Osteocyte (in vitro differentiated cells): ENCODE measurements around the gene EPS8. TPM values are rescaled to one million over a fixed set of nuclear protein-coding genes. Genes with fewer than 3 reads are reported as not detected.

Experiments used
- DNase-seq: peaks from one replicate; pipeline ENCODE4 v3.0.0; 2021; ENCODE audit warnings: mixed read lengths; ENCODE audit not compliant: unreplicated experiment; ENCODE audit errors: extremely low spot score
- H3K27ac Mint-ChIP-seq: one replicate; pipeline ENCODE4 v1.8.0; 2021; ENCODE audit warnings: mild to moderate bottlenecking, mixed read lengths; ENCODE audit not compliant: unreplicated experiment
- H3K27me3 Mint-ChIP-seq: one replicate; pipeline ENCODE4 v1.8.0; 2021; ENCODE audit warnings: mixed read lengths; ENCODE audit not compliant: unreplicated experiment
- H3K36me3 Mint-ChIP-seq: one replicate; pipeline ENCODE4 v1.8.0; 2021; ENCODE audit warnings: mixed read lengths; ENCODE audit not compliant: unreplicated experiment
- H3K4me1 Mint-ChIP-seq: one replicate; pipeline ENCODE4 v1.8.0; 2021; ENCODE audit warnings: mixed read lengths; ENCODE audit not compliant: unreplicated experiment
- H3K4me3 Mint-ChIP-seq: one replicate; pipeline ENCODE4 v1.8.0; 2021; ENCODE audit warnings: mild to moderate bottlenecking, moderate library complexity, mixed read lengths; ENCODE audit not compliant: unreplicated experiment
- H3K9me3 Mint-ChIP-seq: one replicate; pipeline ENCODE4 v1.8.0; 2021; ENCODE audit warnings: mixed read lengths; ENCODE audit not compliant: unreplicated experiment
- CTCF ChIP-seq: fragments of 200-600 bp; sonication (generic); IDR thresholded peaks from 2 replicates; pipeline ENCODE4 v1.5.0; 2021; ENCODE audit warnings: antibody characterized with exemption, mild to moderate bottlenecking, moderate library complexity
- total RNA-seq: library from RNA; stranded (reverse); gene quantifications from 2 replicates; pipeline ENCODE4 v1.2.1, GENCODE V29; 2021

EPS8 gene
- total RNA-seq, 1 donor from 2014 or later, result 308 TPM

- H3K4me3 Mint-ChIP-seq, result no peak overlapping the region
- no peak for TF ChIP-seq CTCF
- H3K9me3 Mint-ChIP-seq, result no peaks in the 10 kb centered on the region
- DNase-seq, result no peak
- no peaks in the 10 kb centered on the region for H3K27me3 Mint-ChIP-seq
- H3K36me3 Mint-ChIP-seq, result no peaks in the 10 kb centered on the region
- H3K4me1 Mint-ChIP-seq, result peaks cover 22% of the 10 kb centered on the region
- no peak overlapping the region for H3K27ac Mint-ChIP-seq
These were observed 12.9 kb upstream of the EPS8 start for GRCh38 chr12:15801770-15802744.

- no peak overlapping the region for H3K27ac Mint-ChIP-seq
- H3K9me3 Mint-ChIP-seq, result no peaks in the 10 kb centered on the region
- H3K4me1 Mint-ChIP-seq, result peaks cover 22% of the 10 kb centered on the region
- no peak for TF ChIP-seq CTCF
- H3K27me3 Mint-ChIP-seq, result no peaks in the 10 kb centered on the region
- no peak for DNase-seq
- no peak overlapping the region for H3K4me3 Mint-ChIP-seq
- H3K36me3 Mint-ChIP-seq, result no peaks in the 10 kb centered on the region
These were observed 11.1 kb upstream of the EPS8 start for GRCh38 chr12:15800278-15800677.

- H3K27ac Mint-ChIP-seq, result no peak overlapping the region
- no peaks in the 10 kb centered on the region for H3K27me3 Mint-ChIP-seq
- no peak for TF ChIP-seq CTCF
- no peaks in the 10 kb centered on the region for H3K36me3 Mint-ChIP-seq
- no peak overlapping the region for H3K4me3 Mint-ChIP-seq
- no peak for DNase-seq
- H3K9me3 Mint-ChIP-seq, result peaks cover 4% of the 10 kb centered on the region
- peaks cover 22% of the 10 kb centered on the region for H3K4me1 Mint-ChIP-seq
These were observed 8.6 kb upstream of the EPS8 start for GRCh38 chr12:15797818-15798217.

- no peaks in the 10 kb centered on the region for H3K27me3 Mint-ChIP-seq
- no peak overlapping the region for H3K4me3 Mint-ChIP-seq
- TF ChIP-seq CTCF, result no peak
- H3K9me3 Mint-ChIP-seq, result peaks cover 4% of the 10 kb centered on the region
- DNase-seq, result no peak
- H3K36me3 Mint-ChIP-seq, result no peaks in the 10 kb centered on the region
- no peak overlapping the region for H3K27ac Mint-ChIP-seq
- peaks cover 22% of the 10 kb centered on the region for H3K4me1 Mint-ChIP-seq
These were observed 7.4 kb upstream of the EPS8 start for GRCh38 chr12:15796493-15797141.

- peaks cover 4% of the 10 kb centered on the region for H3K9me3 Mint-ChIP-seq
- no peaks in the 10 kb centered on the region for H3K27me3 Mint-ChIP-seq
- peaks cover 35% of the 10 kb centered on the region for H3K4me1 Mint-ChIP-seq
- H3K27ac Mint-ChIP-seq, result no peak overlapping the region
- H3K36me3 Mint-ChIP-seq, result no peaks in the 10 kb centered on the region
- H3K4me3 Mint-ChIP-seq, result no peak overlapping the region
- no peak for TF ChIP-seq CTCF
- DNase-seq, result no peak
These were observed 5.6 kb upstream of the EPS8 start for GRCh38 chr12:15794836-15795235.
